Urinary bladder (tissue), 4 donors: ENCODE results near the gene SECTM1. TPM values are rescaled to one million over a fixed set of nuclear protein-coding genes. Genes with fewer than 3 reads are reported as not detected.

Experiments
- DNase-seq: peaks from one replicate; pipeline ENCODE4 v3.0.0-alpha.2; 2015; ENCODE audit errors: extremely low spot score
- H3K27ac ChIP-seq: one replicate; pipeline ENCODE4 v1.5.1; 2013; ENCODE audit warnings: low read depth, mild to moderate bottlenecking, moderate library complexity
- H3K36me3 ChIP-seq: one replicate; pipeline ENCODE4 v1.6.1; 2013; ENCODE audit warnings: mild to moderate bottlenecking, moderate library complexity; ENCODE audit not compliant: insufficient read depth
- H3K4me1 ChIP-seq: one replicate; pipeline ENCODE4 v1.6.1; 2013; ENCODE audit warnings: mild to moderate bottlenecking, moderate library complexity; ENCODE audit not compliant: insufficient read depth
- H3K4me3 ChIP-seq: one replicate; pipeline ENCODE4 v1.5.1; 2013; ENCODE audit warnings: low read depth, low read length
- WGBS: extraction: QIAGEN DNeasy Blood & Tissue Kit; methylation state at CpG from one replicate; pipeline ENCODE4 v1.1.7; 2013; 5-methylcytosine and 5-hydroxymethylcytosine counted together
- polyA plus RNA-seq: library from polyadenylated mRNA; stranded (reverse); fragments of 200-250 nt; gene quantifications from one replicate; pipeline ENCODE4 v1.2.3, GENCODE V29; 2013
- total RNA-seq: library from RNA; depleted of rRNA; stranded (reverse); fragments of >200 nt; gene quantifications from one replicate; pipeline ENCODE4 v1.2.3, GENCODE V29; 2014
- donor health status: healthy with polysubstance abuse.
- donor health status: healthy.

The SECTM1 gene
- total and polyA plus RNA-seq, 2 donors: 15.9 to 19.2 TPM

- Histone ChIP-seq H3K4me1 (peaks cover 2% of the 10 kb centered on the region), H3K4me3 (no peak overlapping the region), H3K36me3 (no peaks in the 10 kb centered on the region), H3K27ac (no peak overlapping the region)
- WGBS: 41% methylated on average over 32 of the region's 32 CpGs
- DNase-seq: no peak
Measured at GRCh38 chr17:82314727-82315605, 18.6 kb downstream of the SECTM1 start.

- Histone ChIP-seq H3K27ac (no peak overlapping the region), H3K4me3 (no peak overlapping the region), H3K36me3 (no peaks in the 10 kb centered on the region), H3K4me1 (peaks cover 2% of the 10 kb centered on the region)
- no peak for DNase-seq
- WGBS: 73% methylated on average over 27 of the region's 27 CpGs
Measured at GRCh38 chr17:82314012-82314726, 19.4 kb downstream of the SECTM1 start.

- no peak for DNase-seq
- no peak overlapping the region for H3K4me3 ChIP-seq
- H3K36me3 ChIP-seq: no peaks in the 10 kb centered on the region
- H3K27ac ChIP-seq: no peak overlapping the region
- 84% methylated on average over 28 of the region's 28 CpGs for WGBS
- peaks cover 2% of the 10 kb centered on the region for H3K4me1 ChIP-seq
Measured at GRCh38 chr17:82313195-82314011, 20.2 kb downstream of the SECTM1 start.

- Histone ChIP-seq H3K4me3 (no peak overlapping the region), H3K27ac (no peak overlapping the region), H3K36me3 (no peaks in the 10 kb centered on the region), H3K4me1 (peaks cover 2% of the 10 kb centered on the region)
- no peak for DNase-seq
- WGBS: 89% methylated on average over 13 of the region's 13 CpGs
Measured at GRCh38 chr17:82311971-82312370, 21.6 kb downstream of the SECTM1 start.

GRCh38 chr17:82310877-82311276, 22.7 kb downstream of the SECTM1 start:
- H3K27ac ChIP-seq: no peak overlapping the region
- WGBS: 81% methylated on average over 21 of the region's 21 CpGs
- DNase-seq: no peak

GRCh38 chr17:82309656-82310570, 23.7 kb downstream of the SECTM1 start:
- no peak for DNase-seq
- no peaks in the 10 kb centered on the region for H3K36me3 ChIP-seq
- H3K4me3 ChIP-seq: no peak overlapping the region
- H3K4me1 ChIP-seq: no peaks in the 10 kb centered on the region
- no peak overlapping the region for H3K27ac ChIP-seq
- WGBS: 79% methylated on average over 27 of the region's 27 CpGs

More at GRCh38 chr17:82310877-82311276, 22.7 kb downstream of the SECTM1 start:
- no peaks in the 10 kb centered on the region for H3K36me3 ChIP-seq
- H3K4me3 ChIP-seq: no peak overlapping the region
- no peaks in the 10 kb centered on the region for H3K4me1 ChIP-seq

GRCh38 chr17:82305727-82306300, 27.8 kb downstream of the SECTM1 start:
- H3K4me3 ChIP-seq: no peak overlapping the region
- H3K27ac ChIP-seq: no peak overlapping the region
- H3K4me1 ChIP-seq: no peaks in the 10 kb centered on the region
- no peaks in the 10 kb centered on the region for H3K36me3 ChIP-seq
- no peak for DNase-seq
- 82% methylated on average over 20 of the region's 20 CpGs for WGBS

GRCh38 chr17:82304826-82305726, 28.5 kb downstream of the SECTM1 start:
- no peak for DNase-seq
- WGBS: 86% methylated on average over 23 of the region's 23 CpGs

GRCh38 chr17:82303944-82304808, 29.4 kb downstream of the SECTM1 start:
- 67% methylated on average over 26 of the region's 26 CpGs for WGBS
- no peak for DNase-seq
- no peaks in the 10 kb centered on the region for H3K4me1 ChIP-seq
- H3K36me3 ChIP-seq: no peaks in the 10 kb centered on the region
- H3K4me3 ChIP-seq: no peak overlapping the region
- H3K27ac ChIP-seq: no peak overlapping the region

More at GRCh38 chr17:82304826-82305726, 28.5 kb downstream of the SECTM1 start:
- Histone ChIP-seq H3K36me3 (no peaks in the 10 kb centered on the region), H3K4me3 (no peak overlapping the region), H3K27ac (no peak overlapping the region), H3K4me1 (no peaks in the 10 kb centered on the region)

- WGBS: 80% methylated on average over 35 of the region's 35 CpGs
- no peak overlapping the region for H3K4me3 ChIP-seq
- no peaks in the 10 kb centered on the region for H3K36me3 ChIP-seq
- no peak for DNase-seq
- H3K27ac ChIP-seq: no peak overlapping the region
- no peaks in the 10 kb centered on the region for H3K4me1 ChIP-seq
Measured at GRCh38 chr17:82302991-82303943, 30.3 kb downstream of the SECTM1 start.
